IMR-90 (cell line): Measurements from ENCODE around the gene SUGT1. TPM values are rescaled to one million over a fixed set of nuclear protein-coding genes. Genes with fewer than 3 reads are reported as not detected.
"Not testable (repeated sequence)": the region's sequence is repeated elsewhere in the genome, so short reads cannot be mapped to it uniquely, and the experiment has no call there.

ENCODE experiments used
- ATAC-seq: fragments of 200-7000 bp; cut with Tn5 transposase; 2 replicates; pipeline ENCODE4 v1.9.1; 2020; ENCODE audit warnings: low read depth, mild to moderate bottlenecking, moderate library complexity
- BruUV-seq: library from RNA; stranded (reverse); fragments of 400-500 nt; replicated peaks from 2 replicates; lab custom pipeline; 2021; lab: Mats Ljungman, UMichigan
- CTCF ChIA-PET: fragments of 300-600 bp; formaldehyde crosslinking; extraction: SDS; loops from one replicate; lab custom pipeline; 2021; ENCODE audit warnings: antibody characterized with exemption; lab: Yijun Ruan, JAX
- POLR2A ChIA-PET: fragments of 300-600 bp; sonication (Branson Sonifier 250); formaldehyde crosslinking; loops from one replicate; lab custom pipeline; 2022; ENCODE audit warnings: antibody characterized with exemption; ENCODE audit not compliant: unreplicated experiment; lab: Charles Lee
- DNase-seq: peaks from one replicate; pipeline ENCODE4 v3.0.0; 2013
- H2AFZ ChIP-seq: replicated peaks from 2 replicates; pipeline ENCODE3; 2013; ENCODE audit warnings: low read length, mild to moderate bottlenecking; ENCODE audit not compliant: poor library complexity
- H2AK5ac ChIP-seq: 2 replicates; pipeline ENCODE4 v1.6.1; 2013; ENCODE audit warnings: low read depth, low read length, inconsistent platforms
- H2AK9ac ChIP-seq: replicated peaks from 2 replicates; pipeline ENCODE3; 2013; ENCODE audit warnings: mild to moderate bottlenecking, low read depth, low read length, moderate library complexity; ENCODE audit not compliant: poor library complexity
- H2BK120ac ChIP-seq: 2 replicates; pipeline ENCODE4 v1.6.1; 2013; ENCODE audit warnings: low read depth, low read length, inconsistent platforms
- H2BK15ac ChIP-seq: 3 replicates; pipeline ENCODE4 v1.6.1; 2013; ENCODE audit warnings: low read depth, low read length, inconsistent platforms
- H2BK20ac ChIP-seq: 2 replicates; pipeline ENCODE4 v1.6.1; 2013; ENCODE audit warnings: low read depth, mild to moderate bottlenecking, inconsistent platforms, low read length, moderate library complexity
- H2BK5ac ChIP-seq: 2 replicates; pipeline ENCODE4 v1.6.1; 2013; ENCODE audit warnings: mild to moderate bottlenecking, low read depth, low read length, inconsistent platforms; ENCODE audit not compliant: poor library complexity, severe bottlenecking
- H3K14ac ChIP-seq: replicated peaks from 2 replicates; pipeline ENCODE4 v1.6.1; 2013; ENCODE audit warnings: low read depth, low read length, inconsistent platforms
- H3K18ac ChIP-seq: 2 replicates; pipeline ENCODE4 v1.6.1; 2013; ENCODE audit warnings: low read depth, low read length, control low read depth
- H3K23ac ChIP-seq: 2 replicates; pipeline ENCODE4 v1.6.1; 2013; ENCODE audit warnings: low read depth, low read length, inconsistent platforms
- H3K27ac ChIP-seq: 2 replicates; pipeline ENCODE4 v1.5.1; 2013; ENCODE audit warnings: mild to moderate bottlenecking, control low read depth, low read length; ENCODE audit not compliant: insufficient read depth
- H3K27me3 ChIP-seq: 2 replicates; pipeline ENCODE4 v1.6.1; 2013; ENCODE audit warnings: low read length; ENCODE audit not compliant: control insufficient read depth, insufficient read depth
- H3K36me3 ChIP-seq: 2 replicates; pipeline ENCODE4 v1.6.1; 2013; ENCODE audit warnings: low read length, mixed read lengths; ENCODE audit not compliant: control insufficient read depth, insufficient read depth
- H3K4ac ChIP-seq: 2 replicates; pipeline ENCODE4 v1.6.1; 2013; ENCODE audit warnings: low read depth, low read length, inconsistent platforms
- H3K4me1 ChIP-seq: 2 replicates; pipeline ENCODE4 v1.6.1; 2013; ENCODE audit warnings: low read length, mixed read lengths; ENCODE audit not compliant: control insufficient read depth, insufficient read depth
- H3K4me2 ChIP-seq: 2 replicates; pipeline ENCODE4 v1.6.1; 2013; ENCODE audit warnings: low read depth, mild to moderate bottlenecking, control low read depth, low read length, moderate library complexity
- H3K4me3 ChIP-seq: 2 replicates; pipeline ENCODE4 v1.5.1; 2013; ENCODE audit warnings: low read depth, mild to moderate bottlenecking, control low read depth, low read length, moderate library complexity; ENCODE audit not compliant: insufficient read depth
- H3K56ac ChIP-seq: 2 replicates; pipeline ENCODE4 v1.6.1; 2013; ENCODE audit warnings: low read length, inconsistent platforms; ENCODE audit not compliant: insufficient read depth; ENCODE audit errors: extremely low read depth
- H3K79me1 ChIP-seq, 2 experiments: 2 replicates each; pipeline ENCODE4 v1.6.1; 2013; ENCODE audit warnings: low read length in 2 of 2, inconsistent platforms in 1 of 2, low read depth in 1 of 2
- H3K9ac ChIP-seq: 2 replicates; pipeline ENCODE4 v1.6.1; 2013; ENCODE audit warnings: low read depth, low read length, control low read depth
- H3K9me1 ChIP-seq: 2 replicates; pipeline ENCODE4 v1.6.1; 2013; ENCODE audit warnings: low read length, inconsistent platforms; ENCODE audit not compliant: insufficient read depth
- H3K9me3 ChIP-seq: 2 replicates; pipeline ENCODE4 v1.6.1; 2013; ENCODE audit warnings: low read length; ENCODE audit not compliant: control insufficient read depth, insufficient read depth
- H4K20me1 ChIP-seq: 2 replicates; pipeline ENCODE4 v1.6.1; 2013; ENCODE audit warnings: low read length, inconsistent platforms; ENCODE audit not compliant: insufficient read depth
- H4K5ac ChIP-seq: 2 replicates; pipeline ENCODE4 v1.6.1; 2013; ENCODE audit warnings: mild to moderate bottlenecking, low read depth, low read length, control low read depth
- H4K8ac ChIP-seq, 2 experiments: 2 replicates each; pipeline ENCODE4 v1.6.1; 2013; ENCODE audit warnings: low read depth in 2 of 2, low read length in 2 of 2, control low read depth in 1 of 2, inconsistent platforms in 1 of 2
- H4K91ac ChIP-seq: 2 replicates; pipeline ENCODE4 v1.6.1; 2013; ENCODE audit warnings: low read depth, low read length, inconsistent platforms; ENCODE audit not compliant: insufficient read depth
- WGBS, 2 experiments: methylation state at CpG; one replicate each; pipeline versions ENCODE4 v1.1.5 to v1.1.7; 2013; ENCODE audit warnings: missing lambda C conversion rate in 2 of 2; ENCODE audit not compliant: insufficient read length in 1 of 2; ENCODE audit errors: extremely low coverage in 2 of 2; 5-methylcytosine and 5-hydroxymethylcytosine counted together
- dilution Hi-C: fragments of 300-500 bp; cut with HindIII; formaldehyde crosslinking; loops from one replicate; pipeline ENCODE4 v1.14.3; 2018; ENCODE audit warnings: low sequenced_read_pairs; ENCODE audit not compliant: unreplicated experiment
- in situ Hi-C: fragments of 300-500 bp; cut with MboI; formaldehyde crosslinking; loops from 3 replicates; pipeline ENCODE4 v1.14.3; 2019; ENCODE audit warnings: low sequenced_read_pairs, inconsistent platforms, mixed read lengths
- intact Hi-C: fragments of 100-400 bp; cut with micrococcal nuclease; formaldehyde crosslinking; loops from 2 replicates; pipeline ENCODE4 v1.10.0; 2022
- polyA plus RNA-seq, 3 experiments: library from polyadenylated mRNA; depleted of rRNA; stranded (reverse); fragments of >200 nt; gene quantifications; 2 replicates each; pipeline ENCODE4 v1.2.3, GENCODE V29; 2012; ENCODE audit warnings: low replicate concordance in 1 of 3
- total RNA-seq: library from RNA; depleted of rRNA; stranded (reverse); fragments of >200 nt; gene quantifications from 2 replicates; pipeline ENCODE4 v1.2.3, GENCODE V29; 2012

SUGT1 gene
- total and polyA plus RNA-seq, 2 of the 4 experiments (the other 2 are of a cell fraction), result 21.5 to 24.6 TPM

GRCh38 chr13:52685806-52686205 lies 33.2 kb downstream of the SUGT1 start:
- H4K5ac ChIP-seq, POLR2A ChIA-PET, H3K14ac ChIP-seq, H3K4ac ChIP-seq, ATAC-seq, H3K27me3 ChIP-seq, H3K18ac ChIP-seq, in situ Hi-C loops, DNase-seq, intact Hi-C loops, H2BK20ac ChIP-seq, H3K23ac ChIP-seq, H2AFZ ChIP-seq, H2BK5ac ChIP-seq, H2BK120ac ChIP-seq, H4K20me1 ChIP-seq, CTCF ChIA-PET, H3K27ac ChIP-seq, dilution Hi-C loops, H3K4me3 ChIP-seq, H3K9ac ChIP-seq, H3K4me2 ChIP-seq, H3K4me1 ChIP-seq, H2AK9ac ChIP-seq, H4K91ac ChIP-seq, H4K8ac ChIP-seq, BruUV-seq, H3K79me1 ChIP-seq, H2AK5ac ChIP-seq, H3K9me3 ChIP-seq, H3K9me1 ChIP-seq, H3K56ac ChIP-seq, H2BK15ac ChIP-seq: not testable (repeated sequence)
- peaks cover 25% of the 10 kb centered on the region for H3K36me3 ChIP-seq
- WGBS, 2 experiments, result no CpG with 5 or more reads among the region's 9 CpGs
